ENCODE results near the gene WDR55.

DNA sequence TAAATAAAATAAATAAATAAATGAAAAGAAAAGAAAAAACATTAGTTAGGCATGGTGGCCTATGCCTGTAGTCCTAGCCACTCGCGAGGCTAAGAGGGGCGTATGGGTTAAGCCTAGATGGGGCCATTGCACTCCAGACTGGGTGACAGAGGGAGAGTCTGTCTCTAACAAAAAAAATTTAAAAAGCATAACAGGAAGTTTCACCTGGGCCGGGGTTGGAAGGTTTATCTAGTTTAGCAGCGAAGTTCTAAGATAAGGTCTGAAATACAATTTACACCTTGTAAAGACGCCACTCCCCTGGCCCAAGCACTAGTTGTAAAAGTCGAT is 53.5 kb downstream of the WDR55 start:
- TF ChIP-seq POLR2AphosphoS5 (IDR thresholded peaks at IDR 0.05; ENCODE audit: low read depth, low read length) (no peak), SIN3A (IDR thresholded peaks at IDR 0.05; ENCODE audit: borderline replicate concordance, insufficient read depth, low read length) (no peak)
- TF ChIP-seq, protein P1, sequence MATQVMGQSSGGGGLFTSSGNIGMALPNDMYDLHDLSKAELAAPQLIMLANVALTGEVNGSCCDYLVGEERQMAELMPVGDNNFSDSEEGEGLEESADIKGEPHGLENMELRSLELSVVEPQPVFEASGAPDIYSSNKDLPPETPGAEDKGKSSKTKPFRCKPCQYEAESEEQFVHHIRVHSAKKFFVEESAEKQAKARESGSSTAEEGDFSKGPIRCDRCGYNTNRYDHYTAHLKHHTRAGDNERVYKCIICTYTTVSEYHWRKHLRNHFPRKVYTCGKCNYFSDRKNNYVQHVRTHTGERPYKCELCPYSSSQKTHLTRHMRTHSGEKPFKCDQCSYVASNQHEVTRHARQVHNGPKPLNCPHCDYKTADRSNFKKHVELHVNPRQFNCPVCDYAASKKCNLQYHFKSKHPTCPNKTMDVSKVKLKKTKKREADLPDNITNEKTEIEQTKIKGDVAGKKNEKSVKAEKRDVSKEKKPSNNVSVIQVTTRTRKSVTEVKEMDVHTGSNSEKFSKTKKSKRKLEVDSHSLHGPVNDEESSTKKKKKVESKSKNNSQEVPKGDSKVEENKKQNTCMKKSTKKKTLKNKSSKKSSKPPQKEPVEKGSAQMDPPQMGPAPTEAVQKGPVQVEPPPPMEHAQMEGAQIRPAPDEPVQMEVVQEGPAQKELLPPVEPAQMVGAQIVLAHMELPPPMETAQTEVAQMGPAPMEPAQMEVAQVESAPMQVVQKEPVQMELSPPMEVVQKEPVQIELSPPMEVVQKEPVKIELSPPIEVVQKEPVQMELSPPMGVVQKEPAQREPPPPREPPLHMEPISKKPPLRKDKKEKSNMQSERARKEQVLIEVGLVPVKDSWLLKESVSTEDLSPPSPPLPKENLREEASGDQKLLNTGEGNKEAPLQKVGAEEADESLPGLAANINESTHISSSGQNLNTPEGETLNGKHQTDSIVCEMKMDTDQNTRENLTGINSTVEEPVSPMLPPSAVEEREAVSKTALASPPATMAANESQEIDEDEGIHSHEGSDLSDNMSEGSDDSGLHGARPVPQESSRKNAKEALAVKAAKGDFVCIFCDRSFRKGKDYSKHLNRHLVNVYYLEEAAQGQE (IDR thresholded peaks at IDR 0.05; ENCODE audit: insufficient read depth in 1 of 2, low read depth in 2 of 2, low read length in 2 of 2) = no peak
